ENCODE measurements around the gene SLC12A5.
"Not testable (repeated sequence)": the region's sequence is repeated elsewhere in the genome, so short reads cannot be mapped to it uniquely, and the experiment has no call there.

Gene SLC12A5

GRCh38 chr20:46084805-46085178, 55.8 kb downstream of the SLC12A5 start:
- no peak for DNase-seq

GRCh38 chr20:46085179-46085851, 56.3 kb downstream of the SLC12A5 start:
- DNase-seq: no peak

- DNase-seq: no peak
Observed at GRCh38 chr20:46087161-46087560, 58.1 kb downstream of the SLC12A5 start.

GRCh38 chr20:46088409-46089166, 59.6 kb downstream of the SLC12A5 start:
- DNase-seq: no peak

GRCh38 chr20:46089167-46089416, 60.1 kb downstream of the SLC12A5 start:
- no peak for DNase-seq

- DNase-seq: peak; percentile 97
Observed at GRCh38 chr20:46089417-46090388, 60.7 kb downstream of the SLC12A5 start, which contains the start of gene NCOA5. TSS of gene NCOA5 (minus strand) at chr20:46089962. CDS start at chr20:46079424, 10,538 bp downstream.

- DNase-seq: not testable (repeated sequence)
Observed at GRCh38 chr20:46091622-46092535, 62.9 kb downstream of the SLC12A5 start.

GRCh38 chr20:46093531-46093930, 64.5 kb downstream of the SLC12A5 start:
- no peak for DNase-seq

- no peak for DNase-seq
Observed at GRCh38 chr20:46099491-46100287, 70.7 kb downstream of the SLC12A5 start.

GRCh38 chr20:46100444-46100843, 71.4 kb downstream of the SLC12A5 start:
- not testable (repeated sequence) for DNase-seq

- no peak for DNase-seq
Observed at GRCh38 chr20:46100988-46101387, 72.0 kb downstream of the SLC12A5 start.

GRCh38 chr20:46101957-46102356, 72.9 kb downstream of the SLC12A5 start:
- DNase-seq: no peak

- DNase-seq: no peak
Observed at GRCh38 chr20:46102940-46103339, 73.9 kb downstream of the SLC12A5 start.

GRCh38 chr20:46104262-46104661, 75.2 kb downstream of the SLC12A5 start:
- no peak for DNase-seq

GRCh38 chr20:46107061-46107460, 78.0 kb downstream of the SLC12A5 start:
- no peak for DNase-seq

- no peak for DNase-seq
Observed at GRCh38 chr20:46108435-46108841, 79.4 kb downstream of the SLC12A5 start.

GRCh38 chr20:46108976-46109375, 80.0 kb downstream of the SLC12A5 start:
- no peak for DNase-seq

All from 8988T (cell line).